GM11168 (cell line): ENCODE measurements around the gene RNFT2.

Experiments used
- in situ Hi-C: fragments of 300-500 bp; cut with MboI; formaldehyde crosslinking; loops from one replicate; pipeline ENCODE4 v1.12.0; 2022; ENCODE audit warnings: low sequenced_read_pairs; ENCODE audit not compliant: unreplicated experiment

RNFT2 gene

GRCh38 chr12:116863275-116863767, 125.2 kb downstream of the RNFT2 start:
- in situ Hi-C loops, result no loop called here

GRCh38 chr12:116864371-116865160, 126.5 kb downstream of the RNFT2 start:
- in situ Hi-C loops, result no loop called here

- in situ Hi-C loops, result no loop called here
Observed at GRCh38 chr12:116867523-116867922, 129.4 kb downstream of the RNFT2 start.

GRCh38 chr12:116870306-116870705, 132.2 kb downstream of the RNFT2 start:
- in situ Hi-C loops, result no loop called here

GRCh38 chr12:116874324-116874995, 136.3 kb downstream of the RNFT2 start:
- in situ Hi-C loops, result no loop called here

- in situ Hi-C loops, result no loop called here
Observed at GRCh38 chr12:116876151-116876869, 138.2 kb downstream of the RNFT2 start.

- in situ Hi-C loops, result no loop called here
Observed at GRCh38 chr12:116878567-116879508, 140.7 kb downstream of the RNFT2 start.

- in situ Hi-C loops, result no loop called here
Observed at GRCh38 chr12:116879509-116880212, 141.5 kb downstream of the RNFT2 start.

- in situ Hi-C loops, result no loop called here
Observed at GRCh38 chr12:116880213-116880816, 142.2 kb downstream of the RNFT2 start.

- in situ Hi-C loops, result no loop called here
Observed at GRCh38 chr12:116880817-116881324, 142.8 kb downstream of the RNFT2 start.

- in situ Hi-C loops, result no loop called here
Observed at GRCh38 chr12:116881325-116881876, 143.3 kb downstream of the RNFT2 start, which contains the start of gene HRK. TSS of gene HRK (minus strand) at chr12:116881441. CDS start at chr12:116881307, 134 bp downstream.

- in situ Hi-C loops, result no loop called here
Observed at GRCh38 chr12:116881877-116882507, 143.9 kb downstream of the RNFT2 start.

- in situ Hi-C loops, result no loop called here
Observed at GRCh38 chr12:116882742-116883141, 144.6 kb downstream of the RNFT2 start.

GRCh38 chr12:116884871-116885270, 146.8 kb downstream of the RNFT2 start:
- in situ Hi-C loops, result no loop called here

- in situ Hi-C loops, result no loop called here
Observed at GRCh38 chr12:116885491-116885890, 147.4 kb downstream of the RNFT2 start.

- in situ Hi-C loops, result no loop called here
Observed at GRCh38 chr12:116887244-116887643, 149.1 kb downstream of the RNFT2 start.

GRCh38 chr12:116887897-116888296, 149.8 kb downstream of the RNFT2 start:
- in situ Hi-C loops, result no loop called here

- in situ Hi-C loops, result no loop called here
Observed at GRCh38 chr12:116890330-116890729, 152.2 kb downstream of the RNFT2 start.
